OCI-LY1 (cell line): ENCODE results near the gene MAPK8.

Experiments
- H2AFZ ChIP-seq: fragments of 200-600 bp; sonication (generic), shearing (Covaris generic); 2 replicates; pipeline ENCODE4 v1.6.0; 2014; ENCODE audit warnings: antibody characterized with exemption, mild to moderate bottlenecking, low read length
- H3F3A ChIP-seq: fragments of 200-600 bp; sonication (generic), shearing (Covaris generic); 2 replicates; pipeline ENCODE4 v1.6.0; 2014; ENCODE audit warnings: mild to moderate bottlenecking, antibody characterized with exemption, low read length, moderate library complexity; ENCODE audit not compliant: insufficient read depth
- H3K27ac ChIP-seq: fragments of 200-600 bp; sonication (generic); 2 replicates; pipeline ENCODE4 v1.5.1; 2014; ENCODE audit warnings: low read length, mixed run types, mild to moderate bottlenecking, low read depth; ENCODE audit not compliant: poor library complexity, severe bottlenecking
- H3K27me3 ChIP-seq: fragments of 200-600 bp; sonication (generic); 2 replicates; pipeline ENCODE4 v1.6.0; 2014; ENCODE audit warnings: antibody characterized with exemption, mild to moderate bottlenecking, low read length, moderate library complexity; ENCODE audit not compliant: insufficient read depth
- H3K36me3 ChIP-seq: fragments of 200-600 bp; sonication (generic); 2 replicates; pipeline ENCODE4 v1.6.1; 2014; ENCODE audit warnings: mild to moderate bottlenecking, antibody characterized with exemption, low read length, moderate library complexity, mixed read lengths; ENCODE audit not compliant: insufficient read depth
- H3K4me1 ChIP-seq: fragments of 200-600 bp; sonication (generic); 2 replicates; pipeline ENCODE4 v1.5.1; 2014; ENCODE audit warnings: mild to moderate bottlenecking, low read length, moderate library complexity; ENCODE audit not compliant: insufficient read depth, severe bottlenecking
- H3K4me2 ChIP-seq: fragments of 200-600 bp; sonication (generic), shearing (Covaris generic); 2 replicates; pipeline ENCODE4 v1.6.1; 2014; ENCODE audit warnings: low read length
- H3K4me3 ChIP-seq: fragments of 200-600 bp; sonication (generic); 2 replicates; pipeline ENCODE4 v1.5.1; 2014; ENCODE audit warnings: low read length, low read depth, mild to moderate bottlenecking, mixed read lengths; ENCODE audit not compliant: poor library complexity, severe bottlenecking
- H3K79me2 ChIP-seq: fragments of 200-600 bp; shearing (Covaris generic); 2 replicates; pipeline ENCODE4 v1.6.1; 2016; ENCODE audit warnings: mixed run types, low read length, mixed read lengths; ENCODE audit not compliant: insufficient read depth
- H3K9ac ChIP-seq: fragments of 200-600 bp; sonication (generic), shearing (Covaris generic); 2 replicates; pipeline ENCODE4 v1.6.1; 2014; ENCODE audit warnings: mild to moderate bottlenecking, low read length, mixed read lengths
- H3K9me2 ChIP-seq: fragments of 200-600 bp; sonication (generic), shearing (Covaris generic); 2 replicates; pipeline ENCODE4 v1.6.1; 2014; ENCODE audit warnings: low read depth, mild to moderate bottlenecking, low read length, mixed read lengths
- H3K9me3 ChIP-seq: fragments of 200-600 bp; shearing (Covaris generic); 2 replicates; pipeline ENCODE4 v1.6.1; 2014; ENCODE audit warnings: low read length, mixed read lengths
- H4K20me1 ChIP-seq: fragments of 200-600 bp; sonication (generic), shearing (Covaris generic); 2 replicates; pipeline ENCODE4 v1.6.0; 2016; ENCODE audit warnings: mild to moderate bottlenecking, low read length; ENCODE audit not compliant: insufficient read depth
- CTCF ChIP-seq: fragments of 200-600 bp; sonication (generic), shearing (Covaris generic); IDR thresholded peaks from 2 replicates; pipeline ENCODE4 v1.5.1; 2017; ENCODE audit warnings: mild to moderate bottlenecking, antibody characterized with exemption, low read length, moderate library complexity, mixed read lengths
- EZH2 ChIP-seq: fragments of 200-600 bp; sonication (generic), shearing (Covaris generic); IDR thresholded peaks from 2 replicates; pipeline ENCODE4 v1.8.0; 2017; ENCODE audit warnings: borderline replicate concordance, mixed run types, mild to moderate bottlenecking, antibody characterized with exemption, low read length, moderate library complexity, mixed read lengths

Gene MAPK8

GRCh38 chr10:48454302-48455054 lies 148.0 kb downstream of the MAPK8 start:
- no peaks in the 10 kb centered on the region for H3K4me1 ChIP-seq

GRCh38 chr10:48455055-48455391 lies 148.5 kb downstream of the MAPK8 start:
- Histone ChIP-seq H3K4me1 (no peaks in the 10 kb centered on the region), H3K4me3 (no peak overlapping the region), H2AFZ (no peak overlapping the region), H3K36me3 (no peaks in the 10 kb centered on the region), H3K9ac (no peak overlapping the region), H3K79me2 (no peaks in the 10 kb centered on the region), H3K27me3 (no peaks in the 10 kb centered on the region), H3K27ac (no peak overlapping the region), H3F3A (no peaks in the 10 kb centered on the region), H3K9me2 (no peaks in the 10 kb centered on the region), H4K20me1 (no peaks in the 10 kb centered on the region), H3K9me3 (no peaks in the 10 kb centered on the region), H3K4me2 (no peak overlapping the region)
- TF ChIP-seq CTCF (no peak), EZH2 (no peak)

More at GRCh38 chr10:48454302-48455054, 148.0 kb downstream of the MAPK8 start:
- TF ChIP-seq EZH2 (no peak), CTCF (no peak)
- H3K36me3 ChIP-seq: no peaks in the 10 kb centered on the region
- no peaks in the 10 kb centered on the region for H3K27me3 ChIP-seq
- H2AFZ ChIP-seq: no peak overlapping the region
- no peaks in the 10 kb centered on the region for H3K9me3 ChIP-seq
- no peak overlapping the region for H3K9ac ChIP-seq
- no peaks in the 10 kb centered on the region for H3F3A ChIP-seq
- H3K4me2 ChIP-seq: no peak overlapping the region
- no peak overlapping the region for H3K4me3 ChIP-seq
- H3K9me2 ChIP-seq: no peaks in the 10 kb centered on the region
- no peaks in the 10 kb centered on the region for H3K79me2 ChIP-seq
- H3K27ac ChIP-seq: no peak overlapping the region
- H4K20me1 ChIP-seq: no peaks in the 10 kb centered on the region

- Histone ChIP-seq H3K4me2 (no peak overlapping the region), H3K9me2 (no peaks in the 10 kb centered on the region), H3K27me3 (no peaks in the 10 kb centered on the region), H3K36me3 (no peaks in the 10 kb centered on the region), H4K20me1 (no peaks in the 10 kb centered on the region), H2AFZ (no peak overlapping the region), H3K9me3 (no peaks in the 10 kb centered on the region), H3K27ac (no peak overlapping the region), H3K9ac (no peak overlapping the region), H3K4me1 (no peaks in the 10 kb centered on the region), H3F3A (no peaks in the 10 kb centered on the region), H3K4me3 (no peak overlapping the region), H3K79me2 (no peaks in the 10 kb centered on the region)
- TF ChIP-seq CTCF (no peak), EZH2 (no peak)
Measured at GRCh38 chr10:48455392-48456151, 149.1 kb downstream of the MAPK8 start.
